ENCODE measurements around the gene DNAJC3.
A peak's percentile ranks its signal among the peaks of the same experiment; 100 is the strongest.
"Not testable (repeated sequence)": the region's sequence is repeated elsewhere in the genome, so short reads cannot be mapped to it uniquely, and the experiment has no call there.

Gene DNAJC3

DNA sequence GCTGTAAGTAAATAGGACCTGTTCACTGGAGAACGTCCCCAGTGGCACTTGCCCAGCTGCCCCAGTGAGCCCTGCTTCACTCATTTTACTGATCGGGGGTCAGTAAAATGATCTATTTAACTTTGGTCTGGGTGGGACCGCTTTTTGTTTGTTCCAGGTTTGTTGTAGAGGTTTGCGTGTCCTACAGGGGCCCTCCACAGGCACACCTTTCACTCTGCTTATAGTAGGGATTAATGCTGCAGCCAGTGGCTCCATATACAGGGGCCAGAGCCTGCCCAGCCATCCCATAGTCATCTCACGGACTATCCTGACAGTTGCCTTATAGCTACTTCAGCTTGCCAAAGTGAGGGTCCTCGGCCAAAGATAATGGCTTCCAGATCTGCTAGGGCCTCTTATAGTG, 104.1 kb downstream of the DNAJC3 start:
- no peak for DNase-seq (ENCODE audit: low read depth)

DNA sequence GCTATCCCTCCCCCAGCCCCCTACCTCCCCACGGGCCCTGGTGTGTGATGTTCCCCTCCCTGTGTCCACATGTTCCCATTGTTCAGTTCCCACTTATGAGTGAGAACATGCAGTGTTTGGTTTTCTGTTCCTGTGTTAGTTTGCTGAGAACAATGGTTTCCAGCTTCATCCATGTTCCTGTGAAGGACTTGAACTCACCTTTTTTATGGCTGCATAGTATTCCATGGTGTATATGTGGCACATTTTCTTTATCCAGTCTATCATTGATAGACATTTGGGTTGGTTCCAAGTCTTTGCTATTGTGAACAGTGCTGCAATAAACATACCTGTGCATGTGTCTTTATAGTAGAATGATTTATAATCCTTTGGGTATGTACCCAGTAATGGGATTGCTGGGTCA, 105.0 kb downstream of the DNAJC3 start:
- not testable (repeated sequence) for DNase-seq (ENCODE audit: low read depth)

DNA sequence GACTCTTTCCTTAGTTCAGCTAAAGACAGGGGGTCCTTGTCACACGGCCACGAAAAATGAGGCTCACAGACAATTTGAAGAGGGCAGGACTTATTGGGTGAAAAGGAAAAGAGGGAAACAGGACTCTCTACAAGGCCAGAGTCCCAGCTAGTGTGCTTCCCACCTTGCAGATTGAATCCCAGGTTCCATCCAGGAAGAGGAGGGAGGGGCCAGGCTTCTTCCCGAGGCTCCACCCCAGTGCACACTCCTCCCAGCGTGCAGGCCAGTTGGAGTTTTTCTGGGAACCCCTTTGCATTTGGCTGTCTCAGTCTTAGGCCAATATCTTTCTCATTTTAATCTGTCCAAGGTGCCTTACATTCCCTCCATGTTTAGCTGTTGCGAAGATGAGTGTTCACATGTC, 106.8 kb downstream of the DNAJC3 start:
- DNase-seq (ENCODE audit: low read depth) = no peak

DNA sequence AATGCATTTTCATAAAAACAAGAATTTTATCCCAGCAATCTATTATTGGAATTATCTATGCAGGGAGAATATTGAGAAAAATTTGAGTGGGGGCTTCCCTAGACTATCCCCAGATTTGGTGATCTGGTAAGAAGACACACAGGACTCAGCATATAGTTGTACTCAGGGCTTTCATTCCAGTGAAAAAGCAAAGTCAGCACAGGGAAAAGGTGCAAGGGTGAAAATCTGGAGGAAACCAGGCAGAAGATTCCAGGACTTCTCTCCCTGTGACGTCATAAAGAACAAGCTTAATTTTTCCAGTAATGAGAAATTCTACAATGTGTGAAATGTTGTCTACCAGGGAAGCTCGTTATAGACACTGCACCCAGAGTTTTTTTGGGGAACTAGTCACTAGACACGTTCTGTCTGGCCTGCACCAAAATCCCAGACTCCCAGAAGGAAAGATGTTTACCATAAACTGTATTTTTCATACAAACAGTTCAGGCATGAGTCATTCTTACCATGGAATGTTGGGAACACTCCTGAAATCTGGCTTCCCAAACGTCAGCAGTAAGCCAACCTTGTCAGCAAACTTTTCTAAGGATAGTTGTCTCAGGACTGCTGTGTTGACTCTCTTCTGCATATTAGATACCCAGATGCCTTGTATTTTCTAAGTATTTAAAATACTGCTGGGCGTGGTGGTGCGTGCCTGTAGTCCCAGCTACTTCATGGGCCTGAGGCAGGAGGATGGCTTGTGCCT, 107.4 kb downstream of the DNAJC3 start:
- peak; percentile 50 for DNase-seq (ENCODE audit: low read depth)

DNA sequence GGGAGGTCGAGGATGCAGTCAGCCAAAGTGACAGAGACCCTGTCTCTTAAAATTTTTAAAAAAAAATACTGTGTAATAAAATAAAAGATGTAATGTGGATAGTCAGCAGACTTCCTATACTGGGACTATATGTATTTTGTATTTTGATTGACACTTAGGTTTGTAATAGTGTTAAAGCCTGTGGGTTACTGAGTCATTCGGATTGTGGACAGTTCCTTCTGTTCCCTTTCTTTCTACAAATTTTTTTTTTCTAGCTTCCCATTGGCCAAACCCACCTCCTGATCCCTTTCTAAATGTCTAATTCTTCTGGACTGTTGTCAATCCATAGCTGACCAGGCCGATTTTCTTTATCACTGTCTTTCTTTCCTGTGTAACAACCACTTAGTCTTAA, 108.0 kb downstream of the DNAJC3 start:
- no peak for DNase-seq (ENCODE audit: low read depth)

DNA sequence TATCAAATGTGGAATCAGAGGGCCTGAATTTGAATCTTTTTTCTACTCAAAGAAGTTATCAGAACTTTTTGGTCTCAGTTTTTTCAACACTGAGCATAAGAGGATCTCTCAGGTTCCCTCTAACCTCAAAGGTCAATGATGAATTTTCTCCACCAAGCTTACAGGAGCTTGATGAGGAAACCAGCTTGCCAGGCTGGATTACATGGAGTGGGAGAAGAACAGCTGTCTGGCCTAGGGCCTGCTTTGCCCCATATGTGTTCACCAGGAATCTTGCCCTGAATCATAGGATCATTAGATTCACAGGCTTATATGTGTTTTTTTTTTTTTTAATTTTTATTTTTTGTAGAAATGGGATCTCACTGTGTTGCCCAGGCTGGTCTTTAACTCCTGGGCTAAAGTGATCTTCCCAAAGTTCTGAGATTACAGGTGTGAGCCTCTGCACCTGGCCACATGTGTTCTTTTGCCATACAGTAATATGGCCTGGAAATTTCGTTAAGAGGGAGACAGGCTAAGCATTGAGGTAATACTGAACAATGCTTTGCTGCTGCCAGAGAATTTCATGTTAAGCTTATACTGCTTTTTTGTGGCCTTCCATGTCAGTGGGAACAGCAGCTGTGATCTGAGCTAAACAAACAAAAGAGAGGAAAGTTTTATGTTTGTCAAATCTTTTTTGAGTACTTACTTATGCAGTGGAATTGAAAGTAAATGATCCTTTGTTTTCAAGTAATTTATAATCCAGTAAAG, 110.6 kb downstream of the DNAJC3 start:
- DNase-seq (ENCODE audit: low read depth) = no peak

DNA sequence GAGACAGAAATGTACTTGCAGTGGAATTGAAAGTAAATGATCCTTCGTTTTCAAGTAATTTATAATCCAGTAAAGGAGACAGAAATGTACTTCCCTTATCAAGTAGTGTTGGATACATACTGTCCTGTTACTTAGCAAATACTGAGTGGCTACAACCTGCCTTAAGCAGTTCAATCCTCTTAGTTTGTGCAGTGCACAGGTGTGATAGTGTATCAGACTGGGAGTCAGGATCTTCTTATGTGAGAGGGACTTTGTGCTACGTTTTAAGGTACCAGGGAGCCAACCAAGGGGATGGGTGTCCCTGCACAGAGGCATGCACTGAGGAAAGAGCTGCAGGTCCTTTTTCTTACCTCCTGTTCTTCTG, 111.1 kb downstream of the DNAJC3 start:
- no peak for DNase-seq (ENCODE audit: low read depth)

DNA sequence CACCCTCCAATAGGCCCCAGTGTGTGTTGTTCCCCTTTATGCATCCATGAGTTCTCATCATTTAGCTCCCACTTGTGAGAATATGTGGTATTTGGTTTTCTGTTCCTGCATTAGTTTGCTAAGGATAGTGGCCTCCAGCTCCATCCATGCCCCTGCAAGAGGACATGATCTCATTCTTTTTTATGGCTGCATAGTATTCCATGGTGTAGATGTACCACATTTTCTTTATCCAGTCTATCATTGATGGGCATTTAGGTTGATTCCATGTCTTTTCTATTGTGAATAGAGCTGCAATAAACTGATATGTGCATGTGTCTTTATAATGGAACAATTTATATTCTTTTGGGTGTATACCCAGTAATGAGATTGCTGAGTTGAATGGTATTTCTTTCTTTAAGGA, 112.4 kb downstream of the DNAJC3 start:
- not testable (repeated sequence) for DNase-seq (ENCODE audit: low read depth)

DNA sequence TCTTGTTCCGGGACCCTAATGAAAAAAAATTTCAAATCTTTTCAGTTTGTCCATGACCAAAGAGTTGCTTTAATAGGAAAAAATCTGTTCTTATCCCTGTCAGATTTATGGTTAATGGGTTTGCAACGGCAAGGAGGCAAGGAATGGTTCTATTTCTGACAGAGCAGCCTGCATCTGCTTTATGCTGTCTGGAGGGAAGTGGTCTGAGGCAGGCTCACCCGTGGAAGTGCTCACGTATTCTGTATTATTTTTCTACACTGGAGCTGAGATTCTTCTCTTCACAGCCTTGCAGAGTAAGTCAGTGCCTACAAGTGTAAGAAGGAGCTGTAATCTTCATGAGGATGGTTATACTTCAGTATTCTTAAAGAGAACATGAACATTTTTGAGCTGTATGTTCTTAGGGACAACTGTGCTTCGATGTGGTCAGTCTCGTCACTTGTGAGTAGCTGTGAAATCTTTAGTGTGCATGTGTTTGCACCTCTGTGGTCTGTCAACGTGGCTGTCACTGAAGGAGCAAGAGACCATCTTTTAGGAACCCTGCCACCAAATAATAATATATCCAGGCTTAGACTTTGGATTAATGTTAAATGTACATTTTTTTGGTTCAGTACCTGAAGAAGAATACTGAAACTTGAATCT, 114.3 kb downstream of the DNAJC3 start:
- no peak for DNase-seq (ENCODE audit: low read depth)

DNA sequence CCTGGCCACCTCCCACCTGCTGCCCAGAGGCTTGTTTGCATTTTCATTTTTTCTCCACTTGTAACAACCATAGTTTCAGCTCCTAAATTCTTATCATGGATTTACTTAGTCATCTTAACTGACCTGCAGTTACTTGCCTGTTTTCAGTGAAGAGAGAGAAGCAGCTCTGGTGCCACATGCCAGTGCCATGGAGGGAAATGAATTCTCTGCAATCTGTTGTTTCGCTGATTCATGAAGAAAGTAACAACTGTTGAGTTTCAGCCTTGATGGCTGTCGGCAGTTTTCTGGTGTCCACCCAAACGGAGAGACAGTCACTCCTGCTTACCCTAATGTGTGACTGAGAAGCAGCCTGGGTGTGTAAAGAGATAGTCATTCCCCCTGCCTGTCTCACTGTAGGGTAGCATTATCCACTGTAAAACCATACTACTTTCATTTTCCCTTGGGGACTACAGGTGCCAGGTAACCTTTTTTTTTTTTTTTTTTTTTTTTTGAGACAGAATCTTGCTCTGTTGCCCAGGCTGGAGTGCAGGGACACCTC, 116.1 kb downstream of the DNAJC3 start:
- no peak for DNase-seq (ENCODE audit: low read depth)

DNA sequence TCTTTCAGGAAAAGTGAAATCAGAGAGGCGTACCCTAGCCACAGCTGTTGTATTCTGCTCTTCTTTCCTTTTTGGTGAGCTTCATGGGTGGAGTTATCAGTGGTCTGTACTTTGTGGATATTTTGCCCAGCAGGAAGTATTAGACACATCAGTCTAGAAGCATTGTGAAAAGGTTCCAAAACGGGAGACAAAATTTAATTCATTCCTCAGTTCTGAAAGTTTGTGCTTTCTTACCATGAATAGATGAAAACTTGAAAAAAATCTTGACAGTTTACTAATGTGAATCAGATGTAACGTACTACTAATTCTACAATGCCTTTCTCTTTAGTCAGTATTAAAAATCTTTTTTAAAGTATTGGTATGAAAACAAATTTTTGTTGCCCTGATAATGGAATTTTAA, 116.8 kb downstream of the DNAJC3 start:
- DNase-seq (ENCODE audit: low read depth) = no peak

DNA sequence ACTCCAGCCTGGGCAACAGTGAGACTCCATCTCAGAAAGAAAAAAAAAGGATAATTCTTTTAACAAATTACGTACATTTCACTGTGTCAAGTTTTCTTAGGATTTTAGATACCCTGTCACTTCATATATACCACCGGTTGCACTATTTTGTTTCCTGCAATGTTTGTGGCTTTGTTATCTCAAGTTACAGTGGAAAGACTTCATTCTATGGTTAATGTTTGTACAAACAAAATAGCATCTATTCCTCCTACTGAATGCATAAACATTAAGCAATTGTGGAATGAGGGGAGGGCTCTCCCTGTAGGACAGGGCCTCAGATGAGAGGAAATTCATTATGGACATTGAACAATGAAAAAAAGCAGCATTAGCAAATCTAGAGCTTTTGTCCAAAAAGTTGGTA, 120.1 kb downstream of the DNAJC3 start:
- no peak for DNase-seq (ENCODE audit: low read depth)

DNA sequence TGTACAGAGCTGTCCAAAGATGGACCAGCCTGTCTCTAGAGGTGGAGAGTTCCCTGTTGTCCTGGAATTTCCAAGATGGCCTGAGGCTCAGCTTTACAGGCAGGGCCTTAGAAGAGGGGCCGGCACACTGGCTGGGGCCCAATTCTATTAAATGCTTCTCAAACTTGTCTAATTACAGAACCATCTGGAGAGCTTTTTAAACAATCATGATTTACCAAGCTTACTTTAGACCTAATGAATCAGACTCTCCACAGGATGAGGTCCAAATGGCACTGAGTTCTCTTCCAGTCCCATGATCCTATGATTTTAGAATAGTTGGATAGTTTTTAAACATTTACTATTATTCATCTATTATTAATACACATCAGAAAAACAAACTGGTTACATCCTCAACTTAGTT, 123.5 kb downstream of the DNAJC3 start:
- no peak for DNase-seq (ENCODE audit: low read depth)

DNA sequence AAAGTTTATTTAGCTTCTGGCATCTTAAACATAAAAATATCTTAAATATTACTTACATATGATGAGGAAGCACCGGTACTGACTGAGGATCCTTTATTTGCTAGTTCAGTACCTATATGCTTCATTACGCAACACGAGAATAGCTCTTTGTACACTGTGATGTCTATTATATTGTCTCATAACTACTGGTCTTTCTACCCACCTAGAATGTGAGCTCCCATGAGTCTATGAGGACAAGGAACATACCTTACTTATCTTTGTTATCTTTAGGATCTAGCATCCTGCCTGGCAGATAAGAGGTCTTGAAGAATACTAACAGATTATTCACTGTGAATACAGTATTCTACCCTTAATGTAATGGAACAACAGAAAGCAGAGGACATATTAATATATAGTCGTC, 124.9 kb downstream of the DNAJC3 start:
- no peak for DNase-seq (ENCODE audit: low read depth)

DNA sequence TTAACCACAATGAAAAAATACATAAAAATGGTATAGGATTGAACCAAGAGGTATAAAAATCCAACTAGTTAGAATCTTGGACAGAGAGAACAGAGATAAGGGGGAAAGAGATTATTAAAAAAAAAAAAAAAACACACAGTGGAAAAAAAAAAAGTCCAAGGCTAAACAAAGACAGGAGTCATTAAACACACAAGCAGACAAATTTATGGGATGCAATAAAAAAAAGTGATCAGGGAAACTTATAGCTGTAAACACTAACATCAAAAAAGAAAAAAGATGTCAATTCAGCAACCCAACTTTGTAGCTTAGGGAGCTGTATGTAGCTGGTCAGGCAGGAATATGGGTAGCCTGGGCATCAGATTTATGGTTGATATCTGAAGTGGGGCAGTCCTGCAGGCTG, 129.0 kb downstream of the DNAJC3 start:
- no peak for DNase-seq (ENCODE audit: low read depth)

DNA sequence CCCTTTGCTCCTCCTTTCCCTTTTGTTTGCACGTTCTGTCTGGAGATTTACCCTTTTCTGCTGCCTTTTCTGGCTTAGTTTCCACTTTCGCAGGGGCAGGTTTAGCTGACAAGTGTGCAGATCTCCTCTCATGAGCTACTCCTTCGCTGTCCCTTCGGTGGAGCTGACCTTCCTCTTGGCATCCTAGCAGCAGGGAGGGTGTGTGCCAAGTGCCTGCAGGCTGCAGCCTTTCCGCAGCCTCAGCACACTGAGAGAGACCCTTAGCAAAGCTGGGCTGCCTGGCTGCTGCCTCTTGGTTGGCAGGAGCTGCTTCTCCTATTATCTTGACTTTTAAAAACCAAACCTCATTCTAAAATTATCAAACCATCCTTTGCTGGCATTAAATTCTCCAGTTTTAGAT, 132.5 kb downstream of the DNAJC3 start:
- DNase-seq (ENCODE audit: low read depth) = no peak

DNA sequence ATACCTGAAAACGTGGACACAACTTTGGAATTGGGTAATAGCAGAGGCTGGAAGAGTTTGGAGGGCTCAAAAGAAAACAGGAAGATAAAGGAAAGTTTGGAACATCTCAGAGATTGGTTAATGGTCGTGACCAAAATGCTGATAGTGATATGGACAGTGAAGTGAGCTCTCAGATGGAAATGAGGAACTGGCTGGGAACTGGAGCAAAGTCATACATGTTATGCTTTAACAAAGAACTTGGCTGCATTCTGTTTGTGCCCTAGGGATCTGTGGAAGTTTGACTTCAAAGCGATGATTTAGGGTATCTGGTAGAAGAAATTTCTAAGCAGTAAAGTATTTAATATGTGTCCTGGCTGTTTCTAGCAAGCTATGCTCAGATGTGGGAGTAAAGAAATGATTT, 136.2 kb downstream of the DNAJC3 start:
- no peak for DNase-seq (ENCODE audit: low read depth)

DNA sequence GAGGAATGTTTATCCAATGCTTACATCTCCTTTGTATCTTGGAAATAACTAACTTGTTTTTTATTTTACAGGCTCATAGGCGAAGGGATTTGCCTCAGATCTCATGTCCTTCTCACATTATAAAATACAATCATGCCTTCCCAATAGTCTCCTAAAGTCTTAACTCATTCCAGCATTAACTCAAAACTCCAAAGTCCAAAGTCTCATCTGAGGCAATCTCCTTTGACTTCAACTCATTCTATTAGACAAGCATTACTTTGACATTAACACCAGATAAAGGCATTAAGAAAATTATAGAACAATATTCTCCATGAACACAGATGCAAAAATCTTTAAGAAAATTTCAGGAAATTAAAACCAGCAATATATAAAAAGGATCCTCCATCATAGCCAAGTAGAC, 137.6 kb downstream of the DNAJC3 start:
- DNase-seq (ENCODE audit: low read depth) = no peak

DNA sequence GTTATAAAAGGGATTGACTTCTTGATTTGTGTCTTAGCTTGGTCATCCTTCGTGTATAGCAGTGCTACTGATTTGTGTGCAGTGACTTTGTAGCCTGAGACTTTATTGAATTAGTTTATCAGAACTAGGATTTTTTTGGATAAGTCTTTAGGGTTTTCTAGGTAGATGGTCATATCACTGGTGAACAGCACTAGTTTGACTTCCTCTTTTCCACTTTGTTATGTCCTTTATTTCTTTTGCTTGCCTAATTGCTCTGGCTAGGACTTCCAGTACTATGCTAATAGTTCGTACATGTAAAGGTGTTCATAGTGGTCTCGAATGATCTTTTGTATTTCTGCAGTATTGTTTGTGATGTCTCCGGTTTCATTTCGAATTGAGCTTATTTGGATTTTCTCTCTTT, 145.4 kb downstream of the DNAJC3 start:
- no peak for DNase-seq (ENCODE audit: low read depth)

DNA sequence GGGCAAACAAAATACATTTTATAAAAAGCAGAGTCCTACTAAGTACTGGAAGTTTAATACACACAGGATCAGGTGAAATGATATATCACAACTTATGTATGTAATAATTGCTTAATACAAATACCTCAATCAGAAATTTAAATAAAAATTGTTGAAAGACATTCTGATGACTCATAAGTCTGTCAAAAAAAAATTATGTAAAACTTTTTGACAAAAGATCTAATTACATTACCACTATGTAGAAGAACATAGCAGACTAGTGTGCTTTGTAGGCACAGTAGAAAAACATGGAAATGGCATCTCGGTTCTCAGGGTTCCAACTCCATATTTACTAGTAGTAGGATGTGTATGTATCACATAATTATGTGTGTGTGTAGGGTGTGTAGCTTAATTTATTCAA, 156.2 kb downstream of the DNAJC3 start:
- no peak for DNase-seq (ENCODE audit: low read depth)

DNA sequence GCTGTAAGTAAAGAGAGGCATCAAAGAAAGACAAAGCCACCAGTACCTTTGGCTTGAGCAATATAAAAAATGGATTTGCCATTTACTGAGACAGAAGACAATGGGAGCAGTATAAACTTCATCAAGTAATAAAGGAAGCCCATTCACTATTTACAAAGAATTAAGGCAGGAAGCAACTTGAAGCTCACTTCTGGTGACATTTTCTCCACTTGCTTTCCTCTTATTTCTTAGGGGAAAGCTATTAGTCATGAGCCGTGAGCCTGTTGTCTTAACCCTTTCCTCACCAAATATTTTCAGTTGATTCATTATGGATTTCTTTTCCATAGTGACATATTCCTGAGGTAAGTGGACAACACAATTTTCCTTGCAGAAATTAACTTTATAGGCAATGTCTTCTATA, 156.8 kb downstream of the DNAJC3 start:
- DNase-seq (ENCODE audit: low read depth) = peak; percentile 8

DNA sequence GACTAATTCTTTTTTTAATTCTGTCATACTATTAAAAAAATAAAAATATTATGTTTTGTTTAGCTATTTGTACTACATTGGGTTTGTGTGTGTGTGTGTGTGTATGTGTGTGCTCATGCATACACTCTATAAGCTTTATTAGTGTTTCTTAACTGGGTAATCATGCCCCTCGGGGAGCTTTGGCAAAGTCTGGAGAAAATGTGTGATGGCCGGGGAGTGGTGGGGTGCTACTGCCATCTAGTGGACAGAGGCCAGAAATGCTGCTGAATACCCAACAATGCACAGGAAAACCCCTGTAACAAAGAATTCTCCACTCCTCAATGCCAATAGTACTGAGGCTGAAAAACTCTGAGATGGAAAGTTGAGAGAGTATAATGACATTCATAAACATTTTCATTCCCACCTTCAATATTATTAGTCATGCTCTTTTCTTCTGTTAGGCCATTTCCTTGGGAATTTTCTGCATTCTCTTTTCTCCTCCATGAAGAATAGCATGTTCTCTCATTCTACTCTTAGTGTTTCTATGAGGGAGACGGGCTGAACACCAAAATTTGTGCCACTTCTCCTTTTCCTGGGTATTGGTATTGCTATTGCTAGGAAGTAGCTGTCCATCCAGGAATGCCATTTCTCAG, 157.3 kb downstream of the DNAJC3 start:
- peak; percentile 6 for DNase-seq (ENCODE audit: low read depth)

DNA sequence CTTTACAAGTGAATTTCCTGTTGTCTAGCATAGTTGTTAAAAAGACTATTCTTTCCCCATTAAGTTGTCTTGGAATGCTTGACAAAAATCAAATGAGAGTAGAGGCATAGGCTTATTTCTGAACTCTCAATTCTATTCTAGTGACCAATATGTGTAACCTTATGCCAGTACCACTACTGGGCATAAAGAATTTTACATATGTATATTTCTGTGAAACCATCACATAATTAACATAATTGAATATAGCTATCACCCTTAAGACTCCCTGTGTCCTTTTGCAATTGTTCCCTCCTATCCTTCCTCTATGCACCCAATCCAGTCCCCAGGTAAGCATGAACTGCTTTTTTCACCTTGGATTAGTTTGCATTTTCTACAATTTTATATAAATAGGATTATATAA, 165.0 kb downstream of the DNAJC3 start:
- no peak for DNase-seq (ENCODE audit: low read depth)

Measured in non-pigmented ciliary epithelial cell (primary cell).